Chondrocyte (in vitro differentiated cells): ENCODE results near the gene IER5L. TPM values are rescaled to one million over a fixed set of nuclear protein-coding genes. Genes with fewer than 3 reads are reported as not detected.

Experiments
- DNase-seq: peaks from one replicate; pipeline ENCODE4 v3.0.0; 2021; ENCODE audit warnings: mixed read lengths, low spot score
- H3K27ac Mint-ChIP-seq: one replicate; pipeline ENCODE4 v1.8.0; 2021; ENCODE audit warnings: mild to moderate bottlenecking, moderate library complexity, mixed read lengths; ENCODE audit not compliant: unreplicated experiment
- H3K27me3 Mint-ChIP-seq: 2 replicates; pipeline ENCODE4 v1.8.0; 2021; ENCODE audit warnings: low read depth, mixed read lengths
- H3K36me3 Mint-ChIP-seq: 2 replicates; pipeline ENCODE4 v1.8.0; 2021; ENCODE audit warnings: low read depth, mixed read lengths
- H3K4me1 Mint-ChIP-seq: 2 replicates; pipeline ENCODE4 v1.8.0; 2021; ENCODE audit warnings: low read depth, mild to moderate bottlenecking, mixed read lengths
- H3K4me3 Mint-ChIP-seq: one replicate; pipeline ENCODE4 v1.8.0; 2021; ENCODE audit warnings: mild to moderate bottlenecking, moderate library complexity, mixed read lengths; ENCODE audit not compliant: unreplicated experiment
- H3K9me3 Mint-ChIP-seq: 2 replicates; pipeline ENCODE4 v1.8.0; 2021; ENCODE audit warnings: low read depth, mixed read lengths
- CTCF ChIP-seq: fragments of 200-600 bp; sonication (generic); IDR thresholded peaks from 2 replicates; pipeline ENCODE4 v1.5.0; 2021; ENCODE audit warnings: antibody characterized with exemption, mild to moderate bottlenecking, moderate library complexity
- total RNA-seq: library from RNA; stranded (reverse); gene quantifications from 3 replicates; pipeline ENCODE4 v1.2.1, GENCODE V29; 2021

IER5L gene
- total RNA-seq, 1 donor from 2014 or later = 37.2 TPM

GRCh38 chr9:129138476-129139232 is 39.4 kb downstream of the IER5L start:
- no peaks in the 10 kb centered on the region for H3K27me3 Mint-ChIP-seq
- DNase-seq = no peak
- H3K4me1 Mint-ChIP-seq = peaks cover 69% of the 10 kb centered on the region
- peak overlapping the region; percentile 72 for H3K4me3 Mint-ChIP-seq
- TF ChIP-seq CTCF = no peak
- H3K9me3 Mint-ChIP-seq = no peaks in the 10 kb centered on the region
- peak overlapping the region; percentile 100 for H3K27ac Mint-ChIP-seq
- H3K36me3 Mint-ChIP-seq = peaks cover 6% of the 10 kb centered on the region

GRCh38 chr9:129138144-129138462 is 40.0 kb downstream of the IER5L start:
- Mint-ChIP-seq H3K4me1 (peaks cover 64% of the 10 kb centered on the region), H3K36me3 (peaks cover 7% of the 10 kb centered on the region), H3K27ac (peak overlapping the region; percentile 100), H3K9me3 (no peaks in the 10 kb centered on the region), H3K4me3 (no peak overlapping the region), H3K27me3 (no peaks in the 10 kb centered on the region)
- no peak for TF ChIP-seq CTCF
- no peak for DNase-seq

- Mint-ChIP-seq H3K4me1 (peaks cover 58% of the 10 kb centered on the region), H3K9me3 (no peaks in the 10 kb centered on the region), H3K36me3 (peaks cover 7% of the 10 kb centered on the region), H3K27me3 (no peaks in the 10 kb centered on the region), H3K27ac (peak overlapping the region; percentile 100), H3K4me3 (no peak overlapping the region)
- no peak for DNase-seq
- no peak for TF ChIP-seq CTCF
These were observed 40.5 kb downstream of the IER5L start for GRCh38 chr9:129137292-129138143.

GRCh38 chr9:129136446-129137035 is 41.5 kb downstream of the IER5L start:
- H3K27me3 Mint-ChIP-seq = no peaks in the 10 kb centered on the region
- no peak overlapping the region for H3K4me3 Mint-ChIP-seq
- H3K27ac Mint-ChIP-seq = no peak overlapping the region
- H3K36me3 Mint-ChIP-seq = peaks cover 7% of the 10 kb centered on the region
- H3K4me1 Mint-ChIP-seq = peaks cover 52% of the 10 kb centered on the region
- no peak for DNase-seq
- H3K9me3 Mint-ChIP-seq = no peaks in the 10 kb centered on the region
- TF ChIP-seq CTCF = no peak

GRCh38 chr9:129135476-129135875 is 42.6 kb downstream of the IER5L start:
- no peak for TF ChIP-seq CTCF
- H3K4me1 Mint-ChIP-seq = peaks cover 41% of the 10 kb centered on the region
- no peaks in the 10 kb centered on the region for H3K27me3 Mint-ChIP-seq
- H3K9me3 Mint-ChIP-seq = no peaks in the 10 kb centered on the region
- H3K27ac Mint-ChIP-seq = no peak overlapping the region
- no peak for DNase-seq
- H3K36me3 Mint-ChIP-seq = peaks cover 12% of the 10 kb centered on the region
- no peak overlapping the region for H3K4me3 Mint-ChIP-seq
